LoVo (cell line): ENCODE results near the gene ATP2B1.

ENCODE experiments used
- DNase-seq: peaks from one replicate; pipeline ENCODE4 v3.0.0-alpha.2; 2016; ENCODE audit warnings: low spot score

The ATP2B1 gene

GRCh38 chr12:89539426-89540223, 169.0 kb downstream of the ATP2B1 start:
- no peak for DNase-seq

GRCh38 chr12:89538897-89539296, 169.7 kb downstream of the ATP2B1 start:
- no peak for DNase-seq
